IMR-90 (cell line): Measurements from ENCODE around the gene FBXO31.

Experiments used
- BHLHE40 ChIP-seq: fragments of 150-350 bp; IDR thresholded peaks from 2 replicates; pipeline ENCODE4 v1.6.1; 2016; ENCODE audit warnings: mild to moderate bottlenecking, low read depth, low read length
- CHD1 ChIP-seq: IDR thresholded peaks from 2 replicates; pipeline ENCODE4 v1.6.1; 2012; ENCODE audit warnings: low read depth, low read length, improper control_type of control experiment
- FOS ChIP-seq: fragments of 150-350 bp; IDR thresholded peaks from 2 replicates; pipeline ENCODE4 v1.6.1; 2016; ENCODE audit warnings: low read depth, low read length
- MAFK ChIP-seq: IDR thresholded peaks from 2 replicates; pipeline ENCODE4 v1.6.1; 2012; ENCODE audit warnings: low read depth, low read length, improper control_type of control experiment
- MXI1 ChIP-seq: IDR thresholded peaks from 2 replicates; pipeline ENCODE4 v1.6.1; 2012; ENCODE audit warnings: low read depth, mild to moderate bottlenecking, low read length, moderate library complexity, borderline replicate concordance
- POLR2A ChIP-seq: IDR thresholded peaks from 2 replicates; pipeline ENCODE4 v1.6.1; 2012; ENCODE audit warnings: mild to moderate bottlenecking, low read depth, low read length
- RAD21 ChIP-seq: IDR thresholded peaks from 2 replicates; pipeline ENCODE4 v1.6.1; 2012; ENCODE audit warnings: low read length, improper control_type of control experiment
- RCOR1 ChIP-seq: IDR thresholded peaks from 2 replicates; pipeline ENCODE4 v1.6.1; 2012; ENCODE audit warnings: mild to moderate bottlenecking, low read length, improper control_type of control experiment; ENCODE audit not compliant: insufficient replicate concordance
- SMC3 ChIP-seq: fragments of 150-350 bp; IDR thresholded peaks from 2 replicates; pipeline ENCODE4 v1.6.1; 2016; ENCODE audit warnings: low read depth, mild to moderate bottlenecking, antibody characterized with exemption, low read length, moderate library complexity
- TF ChIP-seq, protein P1 (sequence below): conservative IDR thresholded peaks from 2 replicates; pipeline ENCODE4 v1.5.1; 2012; ENCODE audit warnings: mild to moderate bottlenecking, low read depth, low read length, improper control_type of control experiment
- TF ChIP-seq, protein P2 (sequence below): fragments of 150-350 bp; IDR thresholded peaks from 2 replicates; pipeline ENCODE4 v1.6.1; 2017; ENCODE audit warnings: mild to moderate bottlenecking, antibody characterized with exemption, low read length, low read depth

DNA sequence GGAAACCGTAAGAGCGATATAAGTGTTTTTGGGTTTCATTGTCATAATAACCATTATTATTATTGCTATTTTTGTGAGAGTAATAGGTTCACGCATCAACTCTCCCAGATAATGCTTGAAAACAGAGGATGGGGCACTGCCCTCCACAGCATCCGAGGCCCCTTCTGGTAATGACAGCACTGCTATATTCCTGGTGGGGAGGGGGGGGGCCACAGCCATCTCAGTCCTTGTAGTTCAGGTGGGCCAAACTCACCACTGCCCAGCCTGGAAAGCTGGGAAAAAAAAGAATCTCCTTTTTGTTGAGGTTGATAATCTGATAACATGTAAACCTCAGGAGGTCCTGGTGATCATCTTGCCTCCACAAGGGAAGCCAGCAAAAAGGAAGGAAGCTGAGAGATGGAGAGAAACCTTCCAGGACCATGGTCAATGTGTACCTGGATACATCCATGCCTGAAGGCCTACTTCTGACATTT is 67.1 kb downstream of the FBXO31 start:
- TF ChIP-seq RCOR1 (no peak), CHD1 (no peak), POLR2A (no peak), SMC3 (no peak), RAD21 (no peak), MAFK (no peak), BHLHE40 (no peak), MXI1 (no peak), FOS (no peak)
- TF ChIP-seq, protein P1, sequence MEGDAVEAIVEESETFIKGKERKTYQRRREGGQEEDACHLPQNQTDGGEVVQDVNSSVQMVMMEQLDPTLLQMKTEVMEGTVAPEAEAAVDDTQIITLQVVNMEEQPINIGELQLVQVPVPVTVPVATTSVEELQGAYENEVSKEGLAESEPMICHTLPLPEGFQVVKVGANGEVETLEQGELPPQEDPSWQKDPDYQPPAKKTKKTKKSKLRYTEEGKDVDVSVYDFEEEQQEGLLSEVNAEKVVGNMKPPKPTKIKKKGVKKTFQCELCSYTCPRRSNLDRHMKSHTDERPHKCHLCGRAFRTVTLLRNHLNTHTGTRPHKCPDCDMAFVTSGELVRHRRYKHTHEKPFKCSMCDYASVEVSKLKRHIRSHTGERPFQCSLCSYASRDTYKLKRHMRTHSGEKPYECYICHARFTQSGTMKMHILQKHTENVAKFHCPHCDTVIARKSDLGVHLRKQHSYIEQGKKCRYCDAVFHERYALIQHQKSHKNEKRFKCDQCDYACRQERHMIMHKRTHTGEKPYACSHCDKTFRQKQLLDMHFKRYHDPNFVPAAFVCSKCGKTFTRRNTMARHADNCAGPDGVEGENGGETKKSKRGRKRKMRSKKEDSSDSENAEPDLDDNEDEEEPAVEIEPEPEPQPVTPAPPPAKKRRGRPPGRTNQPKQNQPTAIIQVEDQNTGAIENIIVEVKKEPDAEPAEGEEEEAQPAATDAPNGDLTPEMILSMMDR: no peak
- TF ChIP-seq, protein P2, sequence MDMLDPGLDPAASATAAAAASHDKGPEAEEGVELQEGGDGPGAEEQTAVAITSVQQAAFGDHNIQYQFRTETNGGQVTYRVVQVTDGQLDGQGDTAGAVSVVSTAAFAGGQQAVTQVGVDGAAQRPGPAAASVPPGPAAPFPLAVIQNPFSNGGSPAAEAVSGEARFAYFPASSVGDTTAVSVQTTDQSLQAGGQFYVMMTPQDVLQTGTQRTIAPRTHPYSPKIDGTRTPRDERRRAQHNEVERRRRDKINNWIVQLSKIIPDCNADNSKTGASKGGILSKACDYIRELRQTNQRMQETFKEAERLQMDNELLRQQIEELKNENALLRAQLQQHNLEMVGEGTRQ: no peak
